Diencephalon (tissue), 1 donor: ENCODE data around the gene ZSCAN4. TPM values are rescaled to one million over a fixed set of nuclear protein-coding genes. Genes with fewer than 3 reads are reported as not detected.

ENCODE experiments used
- total RNA-seq: library from RNA; depleted of rRNA; stranded (reverse); fragments of >200 nt; gene quantifications from one replicate; pipeline ENCODE4 v1.2.3, GENCODE V29; 2014

The ZSCAN4 gene
- total RNA-seq, result not detected

GRCh38 chr19:57668635-57669034 lies at the start of gene ZSCAN4:
Gene ZSCAN4, plus strand, starts transcription at chr19:57668935. Its CDS starts 7,211 bp downstream, at chr19:57676146.

GRCh38 chr19:57632987-57633831 lies 35.5 kb upstream of the ZSCAN4 start, which contains the start of gene ZNF211:
Gene ZNF211, plus strand, starts transcription at chr19:57633168. Its CDS starts 179 bp downstream, at chr19:57633347.

GRCh38 chr19:57708641-57709361 lies 40.1 kb downstream of the ZSCAN4 start, which contains the start of gene ZNF154:
Gene ZNF154, minus strand, starts transcription at chr19:57709204. Its CDS starts 233 bp downstream, at chr19:57708971.

Other genes with a start within 250 kb of the ZSCAN4 start
- 33.9 TPM for gene ZNF749, start 233.6 kb upstream of the ZSCAN4 start, total RNA-seq
- gene VN1R1, start 211.8 kb upstream of the ZSCAN4 start, total RNA-seq, result 5.5 TPM
- gene ZNF772, start 191.4 kb upstream of the ZSCAN4 start, total RNA-seq, result 66.7 TPM
- 21.7 TPM for gene ZNF419, start 181.2 kb upstream of the ZSCAN4 start, total RNA-seq
- gene ZNF773, start 169.0 kb upstream of the ZSCAN4 start, total RNA-seq, result 18.7 TPM
- gene ZNF549, start 141.6 kb upstream of the ZSCAN4 start, total RNA-seq, result 19.6 TPM
- gene ZNF550, start 109.1 kb upstream of the ZSCAN4 start, total RNA-seq, result 13.4 TPM
- gene ZNF416, start 90.0 kb upstream of the ZSCAN4 start, total RNA-seq, result 14.1 TPM
- gene ZIK1, start 84.8 kb upstream of the ZSCAN4 start, total RNA-seq, result 24.2 TPM
- gene ZNF530, start 69.0 kb upstream of the ZSCAN4 start, total RNA-seq, result 5.3 TPM
- 39.7 TPM for gene ZNF134, start 54.7 kb upstream of the ZSCAN4 start, total RNA-seq
- 30.7 TPM for gene ZNF211, start 35.8 kb upstream of the ZSCAN4 start, total RNA-seq
- 16.1 TPM for gene ZNF551, start 13.0 kb downstream of the ZSCAN4 start, total RNA-seq
- 31.4 TPM for gene ZNF154, start 40.3 kb downstream of the ZSCAN4 start, total RNA-seq
- gene ZNF671, start 58.7 kb downstream of the ZSCAN4 start, total RNA-seq, result 27.0 TPM
- 43.6 TPM for gene ZNF776, start 77.9 kb downstream of the ZSCAN4 start, total RNA-seq
- gene ZNF586, start 100.7 kb downstream of the ZSCAN4 start, total RNA-seq, result 42.2 TPM
- gene ZNF552, start 146.0 kb downstream of the ZSCAN4 start, total RNA-seq, result 12.0 TPM
- 14.3 TPM for gene ZNF587B, start 161.4 kb downstream of the ZSCAN4 start, total RNA-seq
- gene ZNF587, start 180.9 kb downstream of the ZSCAN4 start, total RNA-seq, result 33.0 TPM
- 29.5 TPM for gene ZNF814, start 220.1 kb downstream of the ZSCAN4 start, total RNA-seq
- gene ZNF417, start 247.7 kb downstream of the ZSCAN4 start, total RNA-seq, result 33.2 TPM